ENCODE results near the gene OR51Q1. TPM values are rescaled to one million over a fixed set of nuclear protein-coding genes. Genes with fewer than 3 reads are reported as not detected.
A peak's percentile ranks its signal among the peaks of the same experiment; 100 is the strongest.

The OR51Q1 gene, protein sequence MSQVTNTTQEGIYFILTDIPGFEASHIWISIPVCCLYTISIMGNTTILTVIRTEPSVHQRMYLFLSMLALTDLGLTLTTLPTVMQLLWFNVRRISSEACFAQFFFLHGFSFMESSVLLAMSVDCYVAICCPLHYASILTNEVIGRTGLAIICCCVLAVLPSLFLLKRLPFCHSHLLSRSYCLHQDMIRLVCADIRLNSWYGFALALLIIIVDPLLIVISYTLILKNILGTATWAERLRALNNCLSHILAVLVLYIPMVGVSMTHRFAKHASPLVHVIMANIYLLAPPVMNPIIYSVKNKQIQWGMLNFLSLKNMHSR
- not detected in 2 replicates for polyA plus RNA-seq (2011; rRNA removed)
- not detected in 2 replicates for polyA minus RNA-seq (2011; rRNA and poly(A)+ RNA removed)

DNA sequence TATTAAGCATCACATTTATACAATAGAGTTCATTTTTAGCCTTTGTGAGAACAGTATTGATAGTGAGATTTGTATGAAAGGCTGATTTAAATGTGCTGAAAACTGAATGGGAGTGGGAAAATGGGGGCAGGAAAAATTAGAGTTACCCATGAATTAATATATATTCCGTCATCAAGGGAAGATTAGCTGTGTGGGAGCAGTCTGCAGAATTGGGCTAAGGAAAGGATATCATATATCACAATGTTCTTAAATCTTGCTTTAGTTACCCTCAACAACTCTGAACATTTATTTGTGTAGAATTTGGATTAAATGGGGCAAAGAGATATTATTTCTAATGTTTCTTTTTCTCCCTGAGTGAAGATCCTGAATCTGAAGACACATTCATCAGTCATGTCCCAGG is at the start of gene OR51Q1:
Gene OR51Q1, plus strand, starts transcription at position 301 of the 400 bp plus-strand sequence. Its CDS starts 90 bp downstream, at position 391.
- no peaks in the 10 kb centered on the region for H3K36me3 ChIP-seq (ENCODE audit: control insufficient read depth, insufficient read depth, low read length)
- ChIA-PET POLR2A (no interaction called here), CTCF (no interaction called here)
- TF ChIP-seq, protein P1, sequence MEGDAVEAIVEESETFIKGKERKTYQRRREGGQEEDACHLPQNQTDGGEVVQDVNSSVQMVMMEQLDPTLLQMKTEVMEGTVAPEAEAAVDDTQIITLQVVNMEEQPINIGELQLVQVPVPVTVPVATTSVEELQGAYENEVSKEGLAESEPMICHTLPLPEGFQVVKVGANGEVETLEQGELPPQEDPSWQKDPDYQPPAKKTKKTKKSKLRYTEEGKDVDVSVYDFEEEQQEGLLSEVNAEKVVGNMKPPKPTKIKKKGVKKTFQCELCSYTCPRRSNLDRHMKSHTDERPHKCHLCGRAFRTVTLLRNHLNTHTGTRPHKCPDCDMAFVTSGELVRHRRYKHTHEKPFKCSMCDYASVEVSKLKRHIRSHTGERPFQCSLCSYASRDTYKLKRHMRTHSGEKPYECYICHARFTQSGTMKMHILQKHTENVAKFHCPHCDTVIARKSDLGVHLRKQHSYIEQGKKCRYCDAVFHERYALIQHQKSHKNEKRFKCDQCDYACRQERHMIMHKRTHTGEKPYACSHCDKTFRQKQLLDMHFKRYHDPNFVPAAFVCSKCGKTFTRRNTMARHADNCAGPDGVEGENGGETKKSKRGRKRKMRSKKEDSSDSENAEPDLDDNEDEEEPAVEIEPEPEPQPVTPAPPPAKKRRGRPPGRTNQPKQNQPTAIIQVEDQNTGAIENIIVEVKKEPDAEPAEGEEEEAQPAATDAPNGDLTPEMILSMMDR (IDR thresholded peaks at IDR 0.05; ENCODE audit: insufficient read depth, low read depth, low read length) = no peak
- no peak for DNase-seq (ENCODE audit: low read depth)
- no peak within 1 kb of the TSS for H3K4me3 ChIP-seq (ENCODE audit: low read depth, low read length)
- no peaks in the 10 kb centered on the region for H3K27me3 ChIP-seq (ENCODE audit: control insufficient read depth, insufficient read depth, low read length)

DNA sequence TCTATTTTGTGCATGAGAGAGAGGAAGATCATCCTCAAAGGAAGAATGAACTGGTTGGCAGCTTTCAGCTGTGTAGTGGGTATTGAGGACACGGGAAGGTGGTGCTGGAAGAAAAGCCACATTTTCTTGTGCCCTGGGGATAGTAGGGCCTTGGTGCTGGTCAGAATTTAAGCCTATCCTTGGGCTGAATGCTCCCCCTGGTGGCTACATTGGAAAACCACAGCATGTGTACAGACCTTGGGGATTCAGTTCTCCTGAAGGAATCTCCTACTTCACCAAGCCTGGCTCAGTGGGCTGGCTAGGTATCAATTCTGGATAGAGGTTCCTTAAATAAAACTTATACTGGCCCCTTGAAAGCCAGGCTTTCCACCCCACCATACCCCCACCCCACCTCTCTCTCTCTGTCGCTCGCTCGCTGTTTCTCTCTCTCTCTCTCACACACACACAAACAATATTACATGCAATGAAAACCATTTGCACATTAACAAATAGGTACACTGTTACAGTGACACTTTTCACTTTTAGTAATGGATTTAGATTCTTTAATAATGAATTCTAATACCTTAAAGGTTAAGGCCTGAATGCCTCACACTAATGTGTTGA is 41.1 kb upstream of the OR51Q1 start:
- Histone ChIP-seq H3K36me3 (ENCODE audit: control insufficient read depth, insufficient read depth, low read length) (no peaks in the 10 kb centered on the region), H3K4me3 (ENCODE audit: low read depth, low read length) (no peak overlapping the region), H3K27me3 (ENCODE audit: control insufficient read depth, insufficient read depth, low read length) (no peaks in the 10 kb centered on the region)
- ChIA-PET CTCF (interaction anchor here (0.8 to 3.9 kb wide), 11 partner anchors 9 to 744 kb away, joined by 3 to 23 read pairs (median 5); partner anchors contain the start of gene OR51D1), POLR2A (interaction anchor here (0.6 kb wide), 1 partner anchor 1307 kb away, joined by 3 read pairs; no protein-coding TSS in a partner anchor)
- no peak for DNase-seq (ENCODE audit: low read depth)
- TF ChIP-seq, protein P1 (IDR thresholded peaks at IDR 0.05; ENCODE audit: insufficient read depth, low read depth, low read length) = peak; percentile 86

DNA sequence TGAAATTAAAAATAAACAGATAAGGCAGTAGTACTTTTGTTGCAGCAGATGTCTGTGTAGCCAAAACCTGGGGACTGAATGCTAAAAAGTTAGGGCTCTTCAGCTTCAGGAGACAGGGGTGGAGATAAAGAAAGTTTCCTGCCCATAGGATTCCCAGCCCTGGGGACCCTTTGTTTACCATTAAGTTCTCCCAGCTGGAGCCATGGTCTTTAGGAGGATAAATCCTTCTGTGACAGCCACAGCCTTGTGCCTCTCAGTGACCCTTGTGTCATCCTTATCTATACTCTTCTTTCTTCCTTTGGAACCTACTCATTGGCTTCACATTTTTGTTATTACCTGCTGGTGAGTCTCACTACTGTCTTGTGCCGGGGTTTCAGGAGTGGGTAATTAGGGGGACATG is 38.3 kb upstream of the OR51Q1 start, which contains the start of gene OR51M1:
Gene OR51M1, plus strand, starts transcription at position 237 of the 400 bp plus-strand sequence. CDS start 5,587 bp downstream, outside the sequence.
- H3K4me3 ChIP-seq (ENCODE audit: low read depth, low read length) = no peak within 1 kb of the TSS
- DNase-seq (ENCODE audit: low read depth) = no peak
- no peaks in the 10 kb centered on the region for H3K27me3 ChIP-seq (ENCODE audit: control insufficient read depth, insufficient read depth, low read length)
- TF ChIP-seq, protein P1 (IDR thresholded peaks at IDR 0.05; ENCODE audit: insufficient read depth, low read depth, low read length) = no peak
- ChIA-PET POLR2A (no interaction called here), CTCF (interaction anchor here (0.9 kb wide), 1 partner anchor 13 kb away, joined by 3 read pairs; no protein-coding TSS in a partner anchor)
- no peaks in the 10 kb centered on the region for H3K36me3 ChIP-seq (ENCODE audit: control insufficient read depth, insufficient read depth, low read length)

- H3K27me3 ChIP-seq (ENCODE audit: control insufficient read depth, insufficient read depth, low read length) = no peaks in the 10 kb centered on the region
- DNase-seq (ENCODE audit: low read depth) = no peak
- TF ChIP-seq, protein P1 (IDR thresholded peaks at IDR 0.05; ENCODE audit: insufficient read depth, low read depth, low read length) = no peak
- ChIA-PET CTCF (interaction anchor here (0.5 to 0.9 kb wide), 2 partner anchors 14 to 202 kb away, joined by 3 read pairs; no protein-coding TSS in a partner anchor), POLR2A (no interaction called here)
- no peak overlapping the region for H3K4me3 ChIP-seq (ENCODE audit: low read depth, low read length)
- no peaks in the 10 kb centered on the region for H3K36me3 ChIP-seq (ENCODE audit: control insufficient read depth, insufficient read depth, low read length)
These were observed 37.6 kb upstream of the OR51Q1 start for GRCh38 chr11:5384335-5384734.

DNA sequence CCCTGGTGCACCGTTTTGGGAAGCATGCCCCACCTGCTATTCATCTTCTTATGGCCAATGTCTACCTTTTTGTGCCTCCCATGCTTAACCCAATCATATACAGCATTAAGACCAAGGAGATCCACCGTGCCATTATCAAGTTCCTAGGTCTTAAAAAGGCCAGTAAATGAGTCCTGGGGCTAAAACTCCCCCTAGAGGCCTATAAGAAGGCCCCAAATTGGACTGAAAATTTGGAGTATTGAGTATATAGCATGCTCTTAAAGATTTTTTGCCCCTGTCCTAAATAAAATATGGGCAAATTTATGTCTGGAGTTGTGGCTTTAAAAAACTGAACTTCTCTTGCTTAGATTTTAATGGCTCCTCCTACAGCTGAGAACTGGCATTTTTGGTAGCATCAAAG is 31.7 kb upstream of the OR51Q1 start:
- DNase-seq (ENCODE audit: low read depth) = no peak
- CTCF ChIA-PET = interaction anchor here (1.5 to 1.7 kb wide), 2 partner anchors 9 to 186 kb away, joined by 4 to 5 read pairs; no protein-coding TSS in a partner anchor

More for the DNA sequence above, 31.7 kb upstream of the OR51Q1 start:
- Histone ChIP-seq H3K4me3 (ENCODE audit: low read depth, low read length) (no peak overlapping the region), H3K36me3 (ENCODE audit: control insufficient read depth, insufficient read depth, low read length) (no peaks in the 10 kb centered on the region), H3K27me3 (ENCODE audit: control insufficient read depth, insufficient read depth, low read length) (no peaks in the 10 kb centered on the region)
- POLR2A ChIA-PET = no interaction called here
- TF ChIP-seq, protein P1 (IDR thresholded peaks at IDR 0.05; ENCODE audit: insufficient read depth, low read depth, low read length) = peak; percentile 13; the same call in 1 of the 2 replicates
